GDM1 (cell line): ENCODE data around the gene TBC1D8.

Experiments used
- DNase-seq: peaks from one replicate; lab custom pipeline; 2025; lab: John Stamatoyannopoulos, UW

TBC1D8 gene

GRCh38 chr2:101027852-101028251, 123.3 kb downstream of the TBC1D8 start:
- DNase-seq: no peak

GRCh38 chr2:101026923-101027469, 124.2 kb downstream of the TBC1D8 start:
- no peak for DNase-seq

- DNase-seq: no peak
Measured at GRCh38 chr2:101026253-101026701, 124.9 kb downstream of the TBC1D8 start.

GRCh38 chr2:101025561-101025960, 125.6 kb downstream of the TBC1D8 start:
- DNase-seq: no peak

DNA sequence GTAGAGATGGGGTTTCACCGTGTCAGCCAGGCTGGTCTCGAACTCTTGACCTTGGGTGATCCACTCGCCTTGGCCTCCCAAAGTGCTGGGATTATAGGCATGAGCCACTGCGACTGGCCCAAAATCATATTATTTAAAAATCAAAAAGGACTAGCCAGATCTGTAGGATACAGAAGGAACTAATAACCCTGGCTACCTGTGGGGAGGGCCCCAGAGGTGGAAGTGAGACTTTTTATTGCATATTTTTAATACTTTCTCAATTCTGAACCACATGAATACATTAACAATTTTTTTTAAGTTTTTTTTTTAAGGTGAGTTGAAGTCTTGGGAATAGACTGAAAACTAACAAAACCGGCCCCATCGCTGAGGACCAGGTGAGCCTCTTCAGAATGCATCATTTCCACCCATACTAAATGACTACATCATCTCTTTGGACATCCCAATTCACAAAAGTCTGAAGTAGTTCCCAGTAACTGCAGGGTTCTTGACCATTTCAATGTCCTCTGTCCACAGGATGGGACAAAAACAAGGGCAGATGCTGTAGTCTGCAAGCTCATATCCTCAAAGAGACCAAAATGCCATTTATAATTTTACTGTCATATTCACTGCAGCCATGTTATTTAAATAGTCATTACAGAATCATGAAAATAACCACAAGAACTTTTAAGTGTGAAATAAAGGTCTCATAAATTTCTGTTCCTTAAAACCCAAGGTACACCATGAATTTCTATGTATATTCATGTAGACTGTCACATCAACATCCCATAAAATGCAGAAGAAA, 127.7 kb downstream of the TBC1D8 start:
- DNase-seq: no peak

GRCh38 chr2:101022221-101022620, 129.0 kb downstream of the TBC1D8 start:
- DNase-seq: no peak

GRCh38 chr2:101018934-101019333, 132.2 kb downstream of the TBC1D8 start:
- DNase-seq: no peak

- DNase-seq: no peak
Measured at GRCh38 chr2:101017371-101017770, 133.8 kb downstream of the TBC1D8 start.

- no peak for DNase-seq
Measured at GRCh38 chr2:101014264-101014857, 136.8 kb downstream of the TBC1D8 start.

GRCh38 chr2:101012706-101013181, 138.4 kb downstream of the TBC1D8 start:
- no peak for DNase-seq

DNA sequence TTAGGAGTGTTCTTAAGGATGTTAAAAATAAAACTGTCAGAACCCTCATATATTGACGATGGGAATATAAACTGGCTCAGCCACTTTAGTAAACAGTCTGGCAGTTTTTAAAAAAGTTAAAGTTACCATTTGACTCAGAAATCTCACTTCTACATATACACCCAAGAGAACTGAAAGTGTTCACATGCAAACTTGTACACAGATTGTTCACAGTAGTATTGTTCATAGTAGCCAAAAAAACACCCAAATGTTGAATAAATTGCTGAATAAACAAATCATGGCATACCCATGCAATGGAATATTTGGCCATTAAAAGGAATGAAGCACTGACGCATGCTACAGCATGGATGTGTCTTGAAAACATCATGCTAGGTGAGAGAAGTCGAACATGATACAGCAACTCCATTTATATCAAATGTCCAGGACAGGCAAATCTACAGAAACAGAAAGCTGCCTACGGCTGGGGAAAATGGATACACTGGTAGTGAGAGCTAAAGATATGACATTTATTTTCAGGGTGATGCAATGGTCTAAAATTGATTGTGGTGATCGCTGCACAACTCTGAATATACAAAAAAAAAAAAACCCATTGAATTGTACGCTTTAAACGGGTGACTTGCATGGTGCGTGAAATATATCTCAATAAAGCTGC, 139.0 kb downstream of the TBC1D8 start:
- DNase-seq: no peak

DNA sequence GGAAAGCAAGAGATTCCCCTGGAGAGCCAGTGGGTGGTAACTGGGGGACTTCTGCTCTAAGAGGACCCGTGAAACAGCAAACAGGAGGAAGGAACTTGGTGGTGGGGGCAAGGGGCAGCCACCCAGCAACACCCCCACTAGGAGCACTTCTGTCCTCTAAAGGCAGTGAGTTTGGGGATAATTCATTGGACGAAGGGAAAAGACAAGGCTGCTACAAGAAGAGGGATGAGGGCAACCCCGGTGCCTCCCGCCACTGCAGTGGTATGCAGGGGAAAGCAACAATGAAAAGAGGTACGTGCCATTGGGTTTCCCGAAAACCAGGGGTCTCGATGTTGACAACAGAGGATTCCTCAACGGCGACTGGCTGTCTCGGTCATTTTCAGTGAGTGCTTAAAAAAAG, 140.0 kb downstream of the TBC1D8 start:
- no peak for DNase-seq

- no peak for DNase-seq
Measured at GRCh38 chr2:101007415-101008345, 143.5 kb downstream of the TBC1D8 start.

DNA sequence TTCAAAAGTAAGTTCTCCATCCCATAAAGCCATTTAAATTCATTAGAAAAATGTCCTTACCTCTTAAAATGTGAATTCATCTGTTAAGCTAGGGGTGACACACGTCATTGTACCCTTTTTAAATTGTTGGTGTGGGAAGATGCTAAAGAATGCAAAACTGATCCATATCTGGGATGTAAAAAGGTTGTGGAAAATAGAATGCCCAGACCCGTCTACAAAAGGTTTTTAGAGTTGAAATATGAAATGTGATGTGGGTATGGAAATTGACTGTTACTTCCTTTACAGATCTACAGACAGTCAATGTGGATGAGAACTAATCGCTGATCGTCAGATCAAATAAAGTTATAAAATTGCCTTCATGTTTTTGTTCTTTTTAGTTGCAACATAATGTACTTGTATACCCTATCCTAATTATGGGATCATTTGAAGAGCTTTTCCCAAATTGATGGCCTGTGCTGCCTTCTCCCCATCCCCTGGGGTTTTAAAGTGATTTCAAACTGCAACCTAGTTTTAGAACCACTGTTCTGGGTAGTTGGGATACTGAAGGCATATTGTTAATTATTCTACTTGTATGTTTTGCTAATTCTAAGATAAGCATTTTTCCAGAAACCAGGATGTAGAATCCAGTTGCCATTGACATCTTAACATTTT, 145.0 kb downstream of the TBC1D8 start:
- DNase-seq: no peak

- DNase-seq: no peak
Measured at GRCh38 chr2:101004620-101005325, 146.4 kb downstream of the TBC1D8 start.

- no peak for DNase-seq
Measured at GRCh38 chr2:101003278-101003775, 147.9 kb downstream of the TBC1D8 start.

GRCh38 chr2:101002562-101003277, 148.5 kb downstream of the TBC1D8 start:
- no peak for DNase-seq

- peak; percentile 94 for DNase-seq
Measured at GRCh38 chr2:101001691-101002561, 149.3 kb downstream of the TBC1D8 start, which contains the start of gene RPL31. RPL31 (plus strand) TSS chr2:101002289; CDS start chr2:101002702, 413 bp downstream.
